ENCODE results near the gene SEMA6D.

SEMA6D gene

DNA sequence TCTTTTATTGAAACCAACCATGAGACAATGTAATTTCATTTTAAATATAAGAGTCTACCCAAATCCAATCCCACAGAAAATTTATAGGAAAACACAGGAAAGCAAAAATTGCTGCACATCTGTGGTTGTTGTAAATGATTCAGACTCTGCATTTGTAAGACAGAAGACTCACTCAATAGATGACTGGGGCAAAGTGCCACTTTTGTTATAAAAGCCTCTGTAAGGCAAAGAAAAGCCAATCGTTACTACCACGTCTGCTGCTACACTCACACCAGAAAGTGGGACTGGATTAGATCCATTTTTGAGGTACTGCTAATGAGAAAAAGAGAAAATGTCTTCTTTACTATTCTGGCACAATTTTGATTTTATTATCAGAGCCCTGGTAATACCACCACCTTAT, 74.9 kb downstream of the SEMA6D start:
- no peak for DNase-seq

DNA sequence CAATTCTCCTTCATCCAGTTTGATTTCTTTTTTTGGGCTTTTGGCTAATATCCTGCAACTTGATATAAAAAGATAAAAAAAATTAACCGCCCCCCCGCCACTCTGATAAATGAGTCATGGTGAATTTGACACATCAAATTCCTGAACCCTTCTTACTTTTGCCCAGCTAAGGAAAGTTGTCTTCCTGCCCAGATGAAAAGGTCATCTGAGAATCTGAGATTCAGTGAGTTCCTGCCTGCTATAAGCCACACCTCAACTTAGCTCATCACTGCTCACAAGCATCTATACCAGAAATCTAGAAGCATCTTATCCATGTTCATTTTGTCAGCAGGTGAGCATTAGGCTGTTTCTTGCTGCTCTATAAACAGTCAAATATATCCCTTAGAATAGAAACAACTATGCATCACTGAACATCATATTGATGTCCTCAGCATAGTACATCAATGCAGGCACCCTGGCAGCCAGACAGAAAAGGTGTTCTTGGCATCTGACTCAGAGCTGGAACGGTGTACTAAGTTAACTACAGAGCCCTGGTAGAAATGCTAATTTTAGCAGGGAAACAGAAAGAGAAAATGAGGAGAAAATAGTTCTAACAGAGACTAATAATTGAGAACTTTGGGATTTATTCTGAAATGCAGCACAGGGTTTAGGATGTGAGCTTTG, 77.1 kb downstream of the SEMA6D start:
- no peak for DNase-seq

DNA sequence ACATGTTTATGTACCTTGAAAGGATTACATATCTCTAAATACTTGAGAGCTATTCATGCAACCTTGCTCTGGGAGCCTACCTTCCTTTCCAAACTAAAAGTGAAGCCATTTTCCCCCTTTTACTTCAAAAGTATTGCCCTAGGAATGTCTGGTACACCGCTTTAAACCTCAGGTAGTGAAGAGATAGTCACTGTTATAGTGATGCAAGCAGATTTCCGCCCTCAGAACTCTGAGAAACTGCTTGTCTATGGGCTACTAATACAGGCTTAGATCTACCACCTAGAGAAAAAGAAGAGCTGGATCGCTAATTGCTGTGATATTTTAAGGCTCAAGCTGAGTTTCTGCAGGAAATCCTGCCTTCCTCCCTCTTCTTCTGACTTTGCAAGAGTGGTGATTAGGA, 78.6 kb downstream of the SEMA6D start:
- DNase-seq: no peak

DNA sequence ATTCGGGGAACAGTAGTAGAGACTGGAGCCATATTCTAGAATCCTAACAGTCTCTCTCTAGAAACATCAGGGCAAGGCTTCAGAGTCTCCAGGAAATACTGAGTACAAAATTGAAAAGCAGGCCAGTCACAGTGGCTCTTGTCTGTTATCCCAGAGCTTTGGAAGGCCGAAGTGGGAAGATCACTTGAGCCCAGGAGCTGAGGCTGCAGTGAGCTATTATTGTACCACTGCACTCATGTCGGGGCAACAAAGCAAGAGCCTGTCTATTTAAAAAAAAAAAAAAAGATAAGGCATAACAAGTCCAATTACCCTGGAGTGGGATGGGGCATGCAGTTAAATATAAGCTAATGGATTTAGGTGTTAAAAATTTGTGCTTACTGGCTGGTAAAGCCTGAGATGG, 79.0 kb downstream of the SEMA6D start:
- DNase-seq: no peak

DNA sequence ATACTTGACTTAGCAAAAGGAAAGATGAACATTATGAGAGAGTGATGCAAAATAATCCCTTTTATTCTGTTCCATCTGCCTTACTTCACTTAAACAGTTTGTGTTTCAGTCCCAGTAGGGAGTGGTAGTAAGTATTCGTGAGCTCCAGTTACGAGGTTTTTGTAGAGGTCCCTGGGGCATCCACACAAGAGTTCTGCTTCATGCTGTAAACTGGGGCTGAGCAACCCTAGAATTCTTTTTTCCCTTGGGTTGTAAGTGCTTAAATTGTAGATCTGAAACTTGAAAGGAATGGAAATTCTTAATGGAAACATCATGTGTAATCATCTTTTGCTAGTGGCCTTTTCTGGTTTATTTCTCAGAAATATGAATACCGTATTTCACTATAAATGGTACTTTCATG, 79.5 kb downstream of the SEMA6D start:
- DNase-seq: no peak

DNA sequence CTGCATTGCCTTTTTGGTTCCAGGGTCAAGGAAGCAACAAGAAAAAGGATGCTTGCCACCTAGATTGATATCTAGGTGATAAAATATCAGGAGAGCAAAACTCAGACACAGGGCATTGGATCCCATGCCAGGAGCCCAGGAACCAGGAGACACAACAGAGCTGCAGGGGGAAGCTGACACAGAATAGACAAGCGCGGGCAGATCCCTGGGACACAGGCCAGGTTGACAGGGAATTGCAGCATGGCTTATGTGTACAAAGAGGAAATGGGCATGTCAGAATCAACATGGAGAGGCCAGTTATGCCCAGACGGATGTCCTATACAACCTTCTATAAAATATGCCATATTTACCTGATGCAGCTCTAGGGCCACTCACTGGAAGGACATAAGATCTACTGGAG, 84.2 kb downstream of the SEMA6D start:
- peak; percentile 49 for DNase-seq

DNA sequence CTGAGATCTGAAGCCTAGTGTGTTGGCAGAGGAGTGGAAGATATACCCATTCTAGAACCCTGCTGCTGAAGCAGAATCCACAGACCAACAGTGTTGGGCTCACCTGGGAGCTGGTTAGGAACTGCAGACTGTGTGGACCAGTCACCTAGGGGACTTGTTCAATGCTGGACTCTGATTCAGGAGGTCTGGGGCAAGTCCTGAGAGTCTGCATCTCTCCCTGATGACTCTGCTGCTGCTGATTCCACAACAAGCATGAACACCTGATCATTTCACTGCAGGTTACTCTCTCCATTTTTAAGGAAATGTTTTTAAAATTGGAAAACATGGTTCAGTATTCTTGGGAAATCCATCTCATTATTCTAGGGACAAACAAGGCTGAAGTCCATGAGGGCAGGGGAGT, 84.9 kb downstream of the SEMA6D start:
- DNase-seq: no peak

DNA sequence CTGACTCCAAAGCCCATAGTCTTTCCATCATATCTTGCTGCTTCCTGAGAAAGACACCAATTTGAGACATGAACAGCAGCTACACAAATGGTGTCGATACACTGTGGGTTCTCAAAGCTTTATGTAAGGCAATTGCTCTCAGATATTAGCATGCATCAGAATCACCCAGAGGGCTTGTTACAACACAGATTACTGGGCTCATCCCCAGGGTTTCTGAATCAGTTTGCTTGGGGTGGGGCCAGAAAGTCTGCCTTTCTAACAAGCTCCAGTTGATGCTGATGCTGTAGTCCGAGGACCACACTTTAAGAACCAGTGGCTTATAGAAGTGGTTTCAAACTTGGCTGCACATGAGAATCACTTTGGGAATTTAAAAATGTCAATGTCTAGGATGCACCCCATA, 86.5 kb downstream of the SEMA6D start:
- DNase-seq: no peak

DNA sequence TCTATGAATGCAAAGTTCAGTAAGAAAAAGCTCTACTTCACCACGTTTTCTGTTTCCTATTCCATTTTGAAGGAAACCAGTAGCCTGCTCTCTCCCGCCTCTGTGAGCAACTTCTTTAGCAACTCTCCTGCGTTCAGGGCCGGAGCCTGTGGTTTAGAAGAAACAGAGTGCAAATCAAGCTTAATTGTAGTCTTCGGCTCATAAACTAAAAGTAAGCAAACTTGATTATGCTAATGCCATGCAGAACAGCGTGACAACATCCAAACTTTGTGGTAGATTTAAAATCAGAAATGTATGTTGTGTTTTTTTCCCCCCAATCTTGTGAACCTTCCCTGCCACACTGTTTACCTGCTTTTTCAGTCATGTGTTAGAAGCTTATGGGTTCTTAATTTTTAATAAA, 87.4 kb downstream of the SEMA6D start:
- DNase-seq: no peak

DNA sequence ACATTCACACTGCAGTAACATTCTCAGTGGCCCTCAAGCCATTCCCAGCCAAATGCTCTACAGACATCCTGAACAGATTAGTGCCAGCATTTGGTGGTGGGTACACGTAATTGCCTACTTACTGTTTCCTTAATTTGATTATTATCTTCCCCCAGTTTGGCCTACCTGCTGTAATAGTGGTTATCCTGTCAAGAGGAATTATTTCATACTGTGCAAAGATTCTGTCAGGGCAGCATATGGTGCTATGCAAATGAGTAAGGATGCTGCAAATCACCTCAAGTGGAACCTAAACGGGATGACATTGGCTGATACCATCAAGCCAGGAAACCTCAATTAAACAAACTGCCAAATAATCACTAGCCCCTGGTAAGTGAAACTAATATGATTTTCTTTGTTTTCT, 88.7 kb downstream of the SEMA6D start:
- no peak for DNase-seq

DNA sequence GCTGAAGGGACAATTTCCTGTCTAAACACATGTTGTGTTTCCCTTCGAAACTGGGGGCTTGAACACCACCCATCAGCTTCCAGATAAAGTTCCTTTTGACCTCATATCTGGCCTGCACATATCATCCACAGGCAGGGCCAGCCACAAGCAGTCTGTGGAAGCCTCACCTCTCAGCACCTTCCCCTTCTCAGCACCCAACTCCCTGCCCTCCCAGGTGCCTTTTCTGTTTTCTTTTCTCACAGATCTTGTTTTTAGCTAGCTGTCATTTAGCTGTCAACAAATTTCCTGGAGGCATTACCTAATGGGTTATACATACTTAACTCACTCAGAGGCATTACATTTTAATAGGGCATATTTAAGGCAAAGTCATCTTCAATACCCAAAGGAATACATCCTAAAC, 93.9 kb downstream of the SEMA6D start:
- no peak for DNase-seq

DNA sequence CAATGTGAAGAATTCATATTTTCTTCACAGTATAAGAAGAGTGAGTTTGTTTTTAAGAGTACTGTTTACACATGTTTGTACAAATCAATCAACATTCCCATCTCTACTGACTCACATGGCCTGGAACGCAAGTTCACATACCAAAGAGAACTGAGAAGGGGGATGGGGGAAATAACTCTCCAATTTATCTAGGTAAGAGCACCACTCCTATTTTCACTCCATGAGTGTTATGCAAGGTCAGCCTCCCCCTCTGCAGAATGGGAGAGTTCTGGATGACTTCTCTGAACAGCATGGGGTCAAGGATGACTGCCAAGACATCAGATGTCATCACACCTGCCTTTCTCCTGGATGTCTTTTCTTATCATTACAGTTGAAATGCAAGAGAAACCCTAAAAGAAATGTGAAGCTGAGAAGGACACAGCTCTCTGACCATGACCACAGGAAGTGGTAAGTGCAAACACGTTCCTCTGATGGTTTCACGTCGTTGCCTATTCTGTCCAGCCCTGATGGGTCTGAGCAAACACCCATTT, 95.2 kb downstream of the SEMA6D start:
- no peak for DNase-seq

DNA sequence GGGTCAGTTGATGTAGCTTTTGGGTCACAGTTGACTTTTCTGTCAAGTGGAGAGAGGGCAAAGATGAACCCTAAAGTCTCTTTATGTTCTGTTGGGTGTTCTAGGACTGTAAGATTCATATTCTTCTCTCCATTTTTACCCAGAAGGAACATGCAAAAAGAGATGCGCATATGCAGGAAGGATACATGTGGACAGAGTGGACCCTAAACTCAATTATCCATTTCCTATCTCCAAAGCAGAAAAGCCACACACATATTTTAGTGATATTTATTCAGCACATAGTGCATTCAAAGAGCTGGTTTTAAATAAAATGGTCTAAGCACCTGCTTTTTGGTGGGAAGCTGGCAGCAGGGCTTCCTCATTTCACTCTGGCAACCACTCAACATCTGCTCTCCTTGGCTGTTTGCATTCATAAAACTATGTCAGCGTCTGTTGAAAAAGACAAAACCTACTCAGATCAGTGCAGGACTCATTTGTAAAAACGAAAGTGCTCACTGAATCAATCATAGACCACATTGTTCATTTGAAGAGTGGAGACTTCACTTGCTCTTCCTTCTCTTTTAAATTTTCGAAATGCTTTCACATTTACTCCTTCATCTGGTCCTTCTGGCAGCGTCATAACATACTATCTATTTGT, 96.6 kb downstream of the SEMA6D start:
- DNase-seq: no peak

DNA sequence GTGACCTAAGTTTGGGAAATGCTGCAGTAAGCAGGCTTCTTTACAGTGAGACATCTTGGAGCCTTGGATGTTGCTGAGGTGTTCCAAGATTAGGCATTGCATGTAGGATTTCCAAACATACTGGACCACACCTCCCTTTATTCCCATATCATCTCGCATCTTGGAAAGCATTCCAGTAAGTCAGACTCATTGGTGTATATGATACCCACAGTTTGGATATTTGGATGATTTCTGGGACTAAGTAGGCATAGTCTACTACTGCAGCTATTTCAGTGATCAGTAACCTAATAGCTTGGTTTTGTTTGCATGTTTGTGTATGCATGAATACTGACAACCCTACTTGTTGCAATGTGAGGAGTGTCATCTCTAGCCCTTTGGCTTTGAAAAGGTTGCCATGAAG, 97.3 kb downstream of the SEMA6D start:
- no peak for DNase-seq

DNA sequence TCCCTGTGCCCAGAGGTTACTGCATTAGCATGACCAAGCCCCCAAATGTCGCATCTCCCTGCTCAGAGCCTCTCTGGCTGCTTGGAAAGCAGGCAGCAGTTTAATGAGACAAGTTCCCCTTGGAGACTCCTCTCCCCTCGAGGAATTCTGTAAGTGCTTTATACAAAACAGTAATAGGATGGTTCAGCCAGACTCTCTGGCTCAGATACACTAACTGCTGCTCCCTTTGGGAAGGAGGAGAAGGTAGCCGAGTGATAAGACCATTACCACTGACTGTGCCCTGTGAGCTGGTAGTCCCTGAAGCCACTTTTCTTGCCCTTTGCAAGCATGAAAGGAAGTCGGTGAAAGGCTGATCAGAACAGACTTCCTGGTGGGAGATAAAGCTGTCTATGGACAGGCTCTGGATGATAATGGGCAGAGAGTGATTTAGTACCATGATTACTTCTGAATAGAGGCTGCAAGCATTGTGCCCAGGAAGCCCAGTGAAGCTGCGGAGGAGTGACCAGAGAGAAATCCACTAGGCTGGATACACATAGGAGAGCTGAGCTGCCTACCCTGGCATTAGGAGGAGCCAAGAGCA, 100.8 kb downstream of the SEMA6D start:
- no peak for DNase-seq

DNA sequence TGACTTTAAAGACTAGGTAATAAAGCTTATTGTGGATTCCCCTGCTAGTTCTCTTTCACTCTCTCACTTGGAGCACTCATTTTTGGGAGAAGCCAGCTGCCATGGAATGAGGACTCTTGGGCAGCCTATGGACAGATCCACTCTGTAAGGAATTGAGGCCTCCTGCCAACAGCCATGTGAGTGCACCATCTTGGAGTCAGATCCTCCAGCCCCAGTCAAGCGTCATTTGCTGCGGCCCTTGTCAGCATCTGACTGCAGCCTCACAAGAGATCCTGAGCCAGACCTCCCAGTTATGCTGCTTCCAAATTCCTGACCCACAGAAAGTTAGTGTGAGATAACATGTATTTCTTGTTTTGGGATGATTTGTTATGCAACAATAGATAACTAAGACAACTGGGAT, 101.9 kb downstream of the SEMA6D start:
- no peak for DNase-seq

DNA sequence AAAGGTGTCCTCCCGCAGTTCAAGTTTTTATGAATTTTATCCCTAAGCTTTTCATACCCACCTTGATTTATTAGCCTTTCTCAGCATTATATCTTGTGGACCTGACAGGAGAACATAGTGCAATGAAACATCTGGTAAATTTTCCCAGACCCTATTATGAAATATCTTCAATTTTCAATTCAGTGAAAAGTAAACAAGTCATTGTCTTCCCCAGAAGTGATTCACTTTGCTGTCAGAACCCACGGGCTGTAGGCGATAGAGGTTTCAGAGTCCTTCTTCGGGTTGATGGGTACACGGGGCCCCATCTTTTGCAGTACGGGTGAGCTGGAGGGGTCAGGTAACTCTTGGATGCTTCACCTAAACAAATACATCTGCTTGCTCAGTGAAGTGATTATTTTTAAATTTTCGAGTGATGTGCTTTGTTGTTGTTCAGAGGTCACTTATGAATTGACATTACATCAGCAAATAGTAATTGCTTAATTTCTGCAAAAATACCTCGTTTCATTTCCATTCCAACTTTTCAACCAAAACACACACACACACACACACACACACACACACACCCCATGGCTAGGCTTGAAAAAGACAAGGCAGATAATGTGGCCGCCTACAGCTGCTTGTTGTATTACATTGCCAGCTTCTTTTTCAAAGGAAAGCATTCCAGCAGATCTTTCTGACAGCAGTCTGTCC, 102.9 kb downstream of the SEMA6D start:
- DNase-seq: no peak

DNA sequence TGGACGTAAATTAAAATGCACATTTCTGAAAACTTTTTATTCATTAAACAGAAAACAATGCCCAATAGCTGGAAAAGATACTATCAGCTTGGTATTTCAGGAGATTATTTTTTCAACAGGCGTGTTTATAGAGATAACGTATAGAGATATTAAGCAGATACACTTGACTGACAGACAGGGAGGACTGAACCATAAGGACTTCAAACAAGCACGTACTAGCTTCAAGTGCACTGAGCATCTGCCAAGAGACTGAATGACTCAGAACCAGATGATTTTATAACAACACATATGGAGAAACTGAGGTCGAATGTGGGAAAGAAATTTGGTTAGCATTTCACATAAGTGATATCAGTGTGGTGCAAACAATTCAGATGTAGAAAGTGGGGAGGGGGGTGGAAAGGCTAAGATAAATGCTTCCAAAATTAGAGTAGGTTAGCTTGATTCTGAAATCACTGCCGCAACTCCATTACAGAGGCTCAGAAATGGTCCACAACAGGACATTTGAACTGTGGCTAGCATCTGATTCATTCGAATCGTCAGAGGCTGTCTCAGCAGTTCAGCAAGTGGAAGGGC, 103.5 kb downstream of the SEMA6D start:
- no peak for DNase-seq

DNA sequence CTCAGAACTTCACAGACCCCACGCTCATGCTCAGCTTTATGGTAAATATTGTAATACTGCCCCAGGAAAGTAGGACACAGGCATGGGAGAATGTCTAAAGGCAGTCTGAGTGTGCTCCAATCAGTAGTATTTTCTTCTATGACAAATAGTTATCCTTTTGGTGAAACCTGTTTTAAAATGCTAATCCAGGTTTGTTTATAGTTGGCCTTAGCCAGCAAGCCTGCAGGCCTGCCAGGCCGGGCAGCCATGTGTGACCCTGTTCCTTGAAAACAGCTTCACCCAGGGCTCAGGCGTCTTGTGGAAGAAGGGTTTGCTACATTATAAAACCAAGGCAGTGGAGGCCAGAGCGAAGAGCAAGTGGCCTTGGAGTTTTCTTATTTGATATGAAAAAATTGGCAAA, 104.7 kb downstream of the SEMA6D start:
- DNase-seq: no peak
